Activated naive CD4-positive, alpha-beta T cell treated with anti-CD3 and anti-CD28 coated beads, Interleukin-2, amount 50 U/mL, for 24 hours (primary cell): ENCODE measurements around the gene TTC29.

ENCODE experiments used
- H3K27ac Mint-ChIP-seq: one replicate; pipeline ENCODE4 v1.8.0; 2021; ENCODE audit warnings: mild to moderate bottlenecking, mixed read lengths
- H3K27me3 Mint-ChIP-seq: one replicate; pipeline ENCODE4 v1.8.0; 2021; ENCODE audit warnings: mixed read lengths
- H3K36me3 Mint-ChIP-seq: one replicate; pipeline ENCODE4 v1.8.0; 2021; ENCODE audit warnings: mixed read lengths
- H3K4me1 Mint-ChIP-seq: one replicate; pipeline ENCODE4 v1.8.0; 2021; ENCODE audit warnings: mixed read lengths
- H3K4me3 Mint-ChIP-seq: one replicate; pipeline ENCODE4 v1.8.0; 2021; ENCODE audit warnings: mild to moderate bottlenecking, mixed read lengths
- H3K9me3 Mint-ChIP-seq: one replicate; pipeline ENCODE4 v1.8.0; 2021; ENCODE audit warnings: mixed read lengths

The TTC29 gene

DNA sequence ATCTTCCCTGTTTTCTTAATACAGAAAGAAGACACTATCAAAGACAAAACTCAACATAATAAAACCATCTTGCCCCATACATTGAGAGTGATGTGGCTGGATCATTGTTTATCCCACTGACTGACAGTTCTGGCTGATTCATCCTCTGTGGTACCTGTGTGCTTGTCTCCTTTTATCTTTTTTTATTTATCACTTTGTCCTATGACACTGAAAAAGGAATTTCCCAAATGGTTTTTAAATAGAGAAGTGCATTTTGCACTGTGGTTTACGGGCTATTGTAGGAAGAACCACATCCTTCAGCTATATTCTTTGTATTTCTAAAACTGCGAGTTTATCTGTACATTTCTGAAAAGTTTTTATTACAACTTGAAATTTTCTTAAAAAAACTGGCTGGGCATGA lies 15.0 kb downstream of the TTC29 start:
- Mint-ChIP-seq H3K36me3 (no peaks in the 10 kb centered on the region), H3K27ac (no peak overlapping the region), H3K4me1 (no peaks in the 10 kb centered on the region), H3K9me3 (no peaks in the 10 kb centered on the region), H3K27me3 (peaks cover 8% of the 10 kb centered on the region), H3K4me3 (no peak overlapping the region)

DNA sequence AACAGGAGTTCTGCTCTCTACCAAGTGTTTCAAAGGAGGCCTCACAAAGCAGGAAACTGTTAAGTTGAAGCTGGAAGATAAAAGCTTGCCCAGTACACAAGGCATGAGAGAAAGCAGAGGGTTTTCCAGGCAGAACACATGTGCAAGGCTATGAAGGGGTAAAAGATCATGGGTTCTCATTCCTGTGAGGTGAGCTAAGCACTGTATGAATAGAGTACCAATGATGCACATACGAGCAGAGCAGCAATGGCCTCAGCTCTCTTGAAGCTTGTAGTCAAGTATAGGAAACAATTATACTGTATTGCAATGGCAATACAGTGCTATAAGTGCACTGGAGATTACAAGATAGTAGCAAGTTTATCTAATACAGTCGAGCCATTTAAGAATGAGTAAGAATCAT lies 18.0 kb downstream of the TTC29 start:
- Mint-ChIP-seq H3K36me3 (no peaks in the 10 kb centered on the region), H3K4me1 (no peaks in the 10 kb centered on the region), H3K27ac (no peak overlapping the region), H3K27me3 (peaks cover 6% of the 10 kb centered on the region), H3K9me3 (no peaks in the 10 kb centered on the region), H3K4me3 (no peak overlapping the region)

DNA sequence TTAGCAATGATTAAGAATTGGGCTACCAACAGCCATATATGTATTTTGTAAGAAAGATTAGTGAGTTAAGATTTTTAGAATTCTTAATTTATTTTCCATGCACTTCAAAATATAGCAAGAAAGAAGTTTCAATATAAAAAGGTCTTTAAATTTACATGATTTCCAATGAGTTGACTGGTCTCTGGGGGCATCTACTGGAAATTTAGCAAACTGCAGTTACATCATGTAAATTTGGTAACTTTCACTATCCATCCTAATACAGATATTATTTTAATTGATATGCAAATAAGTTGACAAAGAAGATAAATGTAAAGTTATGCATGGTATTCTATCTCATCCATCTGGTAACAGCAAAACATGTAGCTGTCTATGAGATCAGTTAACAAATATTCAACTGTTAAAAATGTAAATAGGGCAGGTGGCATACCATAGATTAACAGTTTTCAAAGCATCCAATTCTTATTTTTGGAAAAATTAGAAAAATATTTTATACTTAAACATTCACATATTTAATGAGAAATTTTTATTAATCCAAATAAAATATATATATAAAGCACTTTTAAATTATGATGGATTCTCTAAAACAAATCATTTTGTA lies 29.1 kb downstream of the TTC29 start:
- Mint-ChIP-seq H3K4me1 (no peaks in the 10 kb centered on the region), H3K36me3 (no peaks in the 10 kb centered on the region), H3K4me3 (no peak overlapping the region), H3K9me3 (no peaks in the 10 kb centered on the region), H3K27ac (no peak overlapping the region), H3K27me3 (peaks cover 4% of the 10 kb centered on the region)

DNA sequence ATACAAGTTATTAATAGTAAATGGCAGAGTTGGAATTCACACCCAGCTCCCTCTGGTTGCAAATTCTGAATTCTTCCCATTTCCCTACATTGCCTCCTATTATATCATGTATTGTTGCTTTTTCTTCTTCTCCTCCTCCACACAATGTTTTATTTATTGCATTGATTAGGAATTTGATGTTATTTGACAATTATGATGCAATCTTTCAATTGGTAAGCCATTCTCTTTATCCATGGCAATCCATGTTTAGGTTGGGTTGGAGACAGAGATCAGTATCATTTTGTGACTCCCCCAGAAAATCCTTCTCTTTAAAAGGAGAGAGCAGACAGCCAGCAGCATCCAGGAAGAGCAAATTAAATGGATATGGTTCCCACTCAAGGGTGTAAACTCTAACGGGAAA lies 30.5 kb downstream of the TTC29 start:
- no peaks in the 10 kb centered on the region for H3K4me1 Mint-ChIP-seq
- H3K9me3 Mint-ChIP-seq = no peaks in the 10 kb centered on the region
- H3K4me3 Mint-ChIP-seq = no peak overlapping the region

GRCh38 chr4:146900295-146900694 lies 45.4 kb downstream of the TTC29 start:
- no peaks in the 10 kb centered on the region for H3K9me3 Mint-ChIP-seq
- peaks cover 14% of the 10 kb centered on the region for H3K27me3 Mint-ChIP-seq
- H3K36me3 Mint-ChIP-seq = no peaks in the 10 kb centered on the region
- H3K4me3 Mint-ChIP-seq = no peak overlapping the region
- no peaks in the 10 kb centered on the region for H3K4me1 Mint-ChIP-seq
- no peak overlapping the region for H3K27ac Mint-ChIP-seq

More for the DNA sequence above, 30.5 kb downstream of the TTC29 start:
- H3K27ac Mint-ChIP-seq = no peak overlapping the region
- peaks cover 5% of the 10 kb centered on the region for H3K27me3 Mint-ChIP-seq
- H3K36me3 Mint-ChIP-seq = no peaks in the 10 kb centered on the region

DNA sequence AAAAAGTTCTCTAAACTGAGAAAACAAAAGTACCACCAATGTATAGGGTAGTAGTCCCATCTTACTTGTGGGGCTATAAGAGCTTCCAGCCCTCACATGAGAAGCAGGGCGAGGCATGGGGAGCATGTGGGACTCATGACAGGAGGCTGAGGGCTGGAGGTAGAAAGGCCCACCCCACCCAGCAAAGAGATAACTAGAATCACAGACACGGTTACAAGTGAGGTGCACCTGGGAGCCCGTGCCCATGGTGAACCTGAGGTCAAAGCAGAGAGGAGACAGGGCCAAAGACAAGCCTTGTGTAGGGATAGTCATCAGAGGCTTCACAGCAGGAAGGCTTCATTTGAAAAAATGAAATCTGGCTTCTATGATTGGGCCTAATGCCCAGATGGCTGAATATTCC lies 55.4 kb downstream of the TTC29 start:
- H3K4me3 Mint-ChIP-seq = no peak overlapping the region
- no peak overlapping the region for H3K27ac Mint-ChIP-seq
- H3K27me3 Mint-ChIP-seq = peaks cover 7% of the 10 kb centered on the region
- H3K36me3 Mint-ChIP-seq = no peaks in the 10 kb centered on the region
- no peaks in the 10 kb centered on the region for H3K9me3 Mint-ChIP-seq
- no peaks in the 10 kb centered on the region for H3K4me1 Mint-ChIP-seq

DNA sequence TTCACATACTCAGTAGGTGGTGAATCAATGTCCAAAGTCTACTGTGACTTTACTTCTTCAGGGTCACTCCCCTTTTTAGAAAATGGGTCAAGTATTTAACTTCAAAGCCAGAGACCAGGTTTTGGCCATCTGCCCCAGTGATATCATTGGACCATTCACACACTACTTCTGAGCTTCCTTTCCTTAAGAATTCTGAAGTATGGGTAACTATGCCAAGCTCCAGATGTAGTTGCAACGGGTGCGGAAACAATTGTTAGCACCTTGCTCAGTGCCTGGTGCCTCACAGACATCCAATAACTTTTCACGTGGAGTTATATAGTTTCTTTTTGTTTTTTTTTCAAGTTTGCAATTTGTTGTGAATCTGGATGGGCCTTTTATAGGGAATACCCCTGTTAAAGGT lies 62.6 kb downstream of the TTC29 start:
- H3K4me1 Mint-ChIP-seq = no peaks in the 10 kb centered on the region

DNA sequence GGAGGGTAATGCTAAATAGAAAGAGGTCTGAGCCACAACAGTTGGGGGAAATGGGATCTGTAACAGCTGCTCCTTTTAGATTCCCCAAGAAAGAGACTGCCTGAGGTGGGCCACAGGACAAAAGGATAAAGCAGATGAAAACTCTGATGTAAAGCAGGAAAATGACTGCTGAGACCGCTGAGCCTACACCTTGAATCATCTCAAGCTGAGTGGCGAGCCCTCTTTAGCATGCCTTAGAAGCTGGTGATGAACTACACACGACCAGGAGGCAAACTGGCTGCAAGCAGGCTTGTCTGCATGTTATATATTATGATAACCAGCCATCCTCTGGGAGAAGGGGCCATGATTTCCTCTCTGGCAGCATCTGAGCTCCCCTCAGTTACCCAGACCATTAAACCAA lies 88.4 kb downstream of the TTC29 start:
- H3K36me3 Mint-ChIP-seq = no peaks in the 10 kb centered on the region
- H3K27me3 Mint-ChIP-seq = peaks cover 1% of the 10 kb centered on the region
- no peak overlapping the region for H3K27ac Mint-ChIP-seq
- no peaks in the 10 kb centered on the region for H3K4me1 Mint-ChIP-seq
- no peaks in the 10 kb centered on the region for H3K9me3 Mint-ChIP-seq
- no peak overlapping the region for H3K4me3 Mint-ChIP-seq

More for the DNA sequence above, 62.6 kb downstream of the TTC29 start:
- Mint-ChIP-seq H3K4me3 (no peak overlapping the region), H3K27ac (no peak overlapping the region), H3K36me3 (no peaks in the 10 kb centered on the region), H3K27me3 (peaks cover 7% of the 10 kb centered on the region), H3K9me3 (no peaks in the 10 kb centered on the region)

DNA sequence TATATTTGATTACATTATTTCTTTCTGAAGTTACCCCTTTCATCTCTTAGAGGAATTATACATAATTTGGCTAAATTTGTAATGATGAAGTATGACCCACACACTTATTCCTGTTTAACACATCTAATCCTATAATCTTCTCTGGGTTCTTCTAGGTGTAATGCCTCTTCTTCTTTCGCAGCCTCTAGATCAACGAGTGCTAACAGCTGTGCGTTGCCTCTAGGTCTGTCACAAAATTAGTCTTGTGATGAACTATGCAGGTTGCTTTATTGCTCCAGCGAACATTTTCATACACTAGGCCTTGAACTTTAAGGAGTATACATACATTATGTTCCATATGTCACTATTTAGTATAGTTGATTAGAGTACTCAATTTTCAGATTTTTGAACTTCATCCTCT lies 89.9 kb downstream of the TTC29 start:
- no peaks in the 10 kb centered on the region for H3K4me1 Mint-ChIP-seq

DNA sequence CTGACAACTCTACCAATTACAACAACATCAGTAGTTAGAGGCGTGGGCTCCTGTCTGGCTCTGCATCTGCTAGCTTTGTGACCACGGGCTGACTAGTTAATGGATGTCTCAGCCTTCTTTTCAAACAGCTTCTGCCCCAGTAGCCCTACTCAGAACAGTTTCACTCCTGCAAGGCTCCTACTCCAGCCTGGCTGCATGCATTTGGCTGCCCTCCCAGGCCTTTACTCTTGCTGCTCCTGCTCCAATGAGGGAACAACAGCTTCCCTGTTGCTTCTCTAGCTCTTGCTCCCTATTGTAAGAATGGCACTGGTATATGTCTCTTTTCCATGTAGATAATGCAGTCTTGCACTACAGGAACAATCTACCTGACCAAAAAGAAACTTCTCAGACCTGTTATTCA lies 93.3 kb downstream of the TTC29 start:
- H3K9me3 Mint-ChIP-seq = no peaks in the 10 kb centered on the region
- no peak overlapping the region for H3K27ac Mint-ChIP-seq
- peaks cover 1% of the 10 kb centered on the region for H3K27me3 Mint-ChIP-seq
- H3K4me3 Mint-ChIP-seq = no peak overlapping the region
- H3K36me3 Mint-ChIP-seq = no peaks in the 10 kb centered on the region
- no peaks in the 10 kb centered on the region for H3K4me1 Mint-ChIP-seq

More for the DNA sequence above, 89.9 kb downstream of the TTC29 start:
- H3K27ac Mint-ChIP-seq = no peak overlapping the region
- no peak overlapping the region for H3K4me3 Mint-ChIP-seq
- H3K9me3 Mint-ChIP-seq = no peaks in the 10 kb centered on the region
- H3K36me3 Mint-ChIP-seq = no peaks in the 10 kb centered on the region
- peaks cover 1% of the 10 kb centered on the region for H3K27me3 Mint-ChIP-seq

DNA sequence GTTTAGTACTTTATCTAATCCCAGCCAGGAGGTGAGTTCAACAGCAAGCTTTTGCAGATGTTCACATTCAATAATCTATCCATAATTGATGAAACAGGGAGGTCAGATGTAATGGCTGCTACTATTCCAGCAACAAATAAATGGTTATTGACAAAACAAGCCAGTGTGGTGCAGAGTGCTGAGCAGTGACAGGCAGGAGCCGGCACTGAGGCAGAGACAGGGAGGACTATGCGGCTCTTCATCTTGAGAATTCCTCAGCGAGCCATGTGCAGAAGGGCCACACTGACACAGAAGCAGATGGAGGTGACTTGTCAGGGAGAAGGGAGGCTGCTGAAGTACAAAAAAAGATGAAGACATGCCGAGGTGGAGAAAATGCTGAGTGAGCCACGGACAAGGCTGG lies 98.3 kb downstream of the TTC29 start:
- peaks cover 5% of the 10 kb centered on the region for H3K27me3 Mint-ChIP-seq
- H3K9me3 Mint-ChIP-seq = no peaks in the 10 kb centered on the region
- H3K36me3 Mint-ChIP-seq = no peaks in the 10 kb centered on the region
- H3K4me3 Mint-ChIP-seq = no peak overlapping the region
- no peak overlapping the region for H3K27ac Mint-ChIP-seq
- no peaks in the 10 kb centered on the region for H3K4me1 Mint-ChIP-seq

- Mint-ChIP-seq H3K27me3 (peaks cover 5% of the 10 kb centered on the region), H3K4me3 (no peak overlapping the region), H3K9me3 (no peaks in the 10 kb centered on the region), H3K36me3 (no peaks in the 10 kb centered on the region), H3K4me1 (no peaks in the 10 kb centered on the region), H3K27ac (no peak overlapping the region)
Measured at GRCh38 chr4:146846882-146847281, 98.8 kb downstream of the TTC29 start.

DNA sequence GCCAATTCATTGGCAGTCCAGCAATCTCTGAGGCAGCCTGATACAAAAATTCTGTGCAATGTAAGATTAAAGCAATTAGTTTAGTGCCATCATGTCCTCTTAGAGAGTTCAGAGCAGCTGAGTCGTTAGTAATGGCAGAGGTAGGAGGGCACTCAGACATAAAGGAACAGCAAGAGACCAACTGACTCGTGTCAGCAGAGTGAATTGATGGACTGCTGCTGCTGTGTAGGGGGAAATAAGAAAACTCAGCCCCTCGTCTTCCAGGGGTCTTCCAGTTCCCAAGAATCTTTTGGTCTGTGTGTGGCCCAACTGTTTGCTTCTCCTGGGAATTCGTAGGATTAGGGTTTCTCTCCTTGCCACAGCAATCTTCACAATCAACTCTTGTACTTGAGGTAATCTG lies 100.9 kb downstream of the TTC29 start:
- no peak overlapping the region for H3K27ac Mint-ChIP-seq
- no peaks in the 10 kb centered on the region for H3K9me3 Mint-ChIP-seq
- no peaks in the 10 kb centered on the region for H3K4me1 Mint-ChIP-seq
- no peaks in the 10 kb centered on the region for H3K36me3 Mint-ChIP-seq
- H3K27me3 Mint-ChIP-seq = peaks cover 5% of the 10 kb centered on the region
- no peak overlapping the region for H3K4me3 Mint-ChIP-seq

DNA sequence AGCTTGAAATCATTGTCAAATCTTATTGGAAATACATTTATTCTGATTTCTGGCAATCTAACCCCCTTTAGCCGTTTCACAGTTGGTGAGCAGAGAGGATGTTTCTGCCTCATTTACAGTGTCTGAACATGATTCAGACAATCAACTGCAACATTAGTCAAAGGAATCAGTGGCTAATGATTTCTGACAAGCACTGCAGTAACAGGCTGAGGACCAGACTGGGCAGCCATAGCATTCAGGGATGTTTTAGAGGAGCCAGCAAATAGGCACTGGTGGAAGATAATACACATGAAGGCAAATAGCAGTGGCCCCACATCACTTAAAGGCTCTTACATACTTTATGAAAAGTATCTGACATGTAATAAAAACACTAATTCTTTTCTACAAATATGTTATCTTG lies 102.8 kb downstream of the TTC29 start:
- Mint-ChIP-seq H3K4me1 (no peaks in the 10 kb centered on the region), H3K36me3 (no peaks in the 10 kb centered on the region), H3K27ac (no peak overlapping the region), H3K4me3 (no peak overlapping the region), H3K27me3 (peaks cover 5% of the 10 kb centered on the region), H3K9me3 (no peaks in the 10 kb centered on the region)

GRCh38 chr4:146840731-146841130 lies 104.9 kb downstream of the TTC29 start:
- Mint-ChIP-seq H3K4me3 (no peak overlapping the region), H3K27me3 (peaks cover 5% of the 10 kb centered on the region), H3K4me1 (no peaks in the 10 kb centered on the region), H3K9me3 (no peaks in the 10 kb centered on the region), H3K27ac (no peak overlapping the region), H3K36me3 (no peaks in the 10 kb centered on the region)

- Mint-ChIP-seq H3K9me3 (no peaks in the 10 kb centered on the region), H3K4me3 (no peak overlapping the region), H3K27me3 (peaks cover 7% of the 10 kb centered on the region), H3K36me3 (no peaks in the 10 kb centered on the region), H3K27ac (no peak overlapping the region), H3K4me1 (no peaks in the 10 kb centered on the region)
Measured at GRCh38 chr4:146835096-146835495, 110.6 kb downstream of the TTC29 start.
